CD4-positive, alpha-beta T cell treated with Interleukin-10 for 1 hour (primary cell): ENCODE results near the gene TAF9B.
"Not testable (repeated sequence)": the region's sequence is repeated elsewhere in the genome, so short reads cannot be mapped to it uniquely, and the experiment has no call there.

Experiments used
- DNase-seq: peaks from one replicate; pipeline ENCODE4 v3.0.0-alpha.2; 2020

Gene TAF9B, protein sequence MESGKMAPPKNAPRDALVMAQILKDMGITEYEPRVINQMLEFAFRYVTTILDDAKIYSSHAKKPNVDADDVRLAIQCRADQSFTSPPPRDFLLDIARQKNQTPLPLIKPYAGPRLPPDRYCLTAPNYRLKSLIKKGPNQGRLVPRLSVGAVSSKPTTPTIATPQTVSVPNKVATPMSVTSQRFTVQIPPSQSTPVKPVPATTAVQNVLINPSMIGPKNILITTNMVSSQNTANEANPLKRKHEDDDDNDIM

DNA sequence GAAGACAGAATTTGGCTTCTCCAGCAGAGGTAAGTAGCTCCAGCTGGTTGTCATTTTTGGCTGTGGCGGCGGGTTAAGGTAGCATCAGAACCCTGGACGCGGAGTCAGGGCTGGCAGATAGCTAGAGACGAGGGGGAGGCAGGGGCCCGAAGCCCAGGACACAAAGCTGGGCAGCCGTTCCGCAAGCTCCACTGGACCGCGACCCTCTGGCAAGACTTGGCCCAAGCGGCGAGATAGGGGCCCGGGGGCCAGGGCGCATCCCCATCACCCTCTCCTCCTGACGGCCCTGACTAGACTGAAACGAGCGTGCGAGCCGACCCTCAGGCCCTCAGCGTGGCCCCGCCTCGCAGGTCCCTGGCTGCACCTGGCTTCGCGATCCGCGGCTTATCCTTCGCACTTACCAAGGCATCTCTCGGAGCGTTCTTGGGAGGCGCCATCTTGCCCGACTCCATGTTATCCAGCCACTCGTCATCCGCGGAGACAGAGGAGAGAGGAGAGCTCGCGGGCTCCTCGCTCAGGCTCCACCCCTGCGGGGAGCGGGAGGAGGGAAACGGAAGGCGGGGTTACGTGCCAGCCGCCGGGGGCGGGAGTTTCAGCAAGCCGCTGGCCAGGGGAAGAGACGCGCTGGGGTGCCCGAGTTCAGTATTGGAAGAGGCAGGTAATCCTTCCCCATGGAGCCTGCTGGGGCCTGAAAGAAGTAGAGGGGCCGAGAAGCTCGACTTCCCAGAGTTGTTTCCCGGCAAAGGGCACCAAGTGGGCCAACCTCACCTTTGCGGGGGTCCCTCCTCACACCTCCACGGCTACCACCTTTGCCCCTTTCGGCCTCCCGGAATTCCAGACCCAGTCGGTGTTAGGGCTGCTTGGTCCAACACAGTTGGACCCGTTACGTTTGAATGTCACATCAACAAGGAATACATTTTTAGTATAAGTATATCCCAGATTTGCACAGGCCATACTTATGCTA is at the start of gene TAF9B:
Gene TAF9B, minus strand, starts transcription at position 491 of the 964 bp plus-strand sequence. Its CDS starts 39 bp downstream, at position 452.
- DNase-seq = peak; percentile 87

- no peak for DNase-seq
Observed at GRCh38 chrX:78182881-78183280, 43.4 kb upstream of the TAF9B start.

DNA sequence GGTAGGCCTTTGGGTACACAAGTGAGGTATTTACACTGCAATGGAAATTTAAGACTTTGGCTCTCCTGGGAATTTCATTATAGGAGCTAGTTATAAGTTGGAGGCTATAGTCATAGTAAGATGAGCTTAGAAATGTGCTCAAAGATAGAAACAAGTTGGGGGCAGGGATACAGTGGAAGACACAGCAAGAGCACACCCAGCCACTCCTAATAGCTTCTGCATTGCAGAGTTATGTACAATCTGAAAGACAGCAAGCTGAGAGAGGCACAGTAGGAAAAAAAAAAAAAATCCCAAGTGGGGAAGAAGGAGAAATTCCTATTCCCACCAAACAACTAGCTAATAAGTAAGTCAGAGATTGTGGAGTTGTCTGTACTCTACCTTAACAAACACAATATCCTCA is 41.9 kb upstream of the TAF9B start:
- DNase-seq = no peak

DNA sequence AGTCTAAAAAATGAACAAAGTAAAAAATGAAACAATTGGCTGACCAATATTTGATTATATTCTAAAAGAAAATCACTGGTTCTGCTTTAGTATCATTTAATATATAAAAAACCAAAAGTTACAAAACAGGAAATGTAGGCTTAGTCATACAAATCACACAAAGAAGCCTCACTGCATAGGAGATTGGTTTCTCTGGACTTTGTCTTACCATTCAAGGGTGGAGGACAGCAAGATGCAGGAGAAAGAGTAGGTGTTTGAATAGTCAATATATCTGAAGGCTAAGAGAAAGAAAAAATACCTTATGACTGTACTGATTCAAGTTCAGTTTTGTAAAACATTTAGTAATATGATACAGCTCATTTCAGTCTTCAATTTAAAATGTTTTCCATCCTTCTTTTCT is 28.6 kb upstream of the TAF9B start:
- no peak for DNase-seq

GRCh38 chrX:78165425-78165824 is 26.0 kb upstream of the TAF9B start:
- DNase-seq = no peak

GRCh38 chrX:78163175-78163574 is 23.7 kb upstream of the TAF9B start:
- not testable (repeated sequence) for DNase-seq

DNA sequence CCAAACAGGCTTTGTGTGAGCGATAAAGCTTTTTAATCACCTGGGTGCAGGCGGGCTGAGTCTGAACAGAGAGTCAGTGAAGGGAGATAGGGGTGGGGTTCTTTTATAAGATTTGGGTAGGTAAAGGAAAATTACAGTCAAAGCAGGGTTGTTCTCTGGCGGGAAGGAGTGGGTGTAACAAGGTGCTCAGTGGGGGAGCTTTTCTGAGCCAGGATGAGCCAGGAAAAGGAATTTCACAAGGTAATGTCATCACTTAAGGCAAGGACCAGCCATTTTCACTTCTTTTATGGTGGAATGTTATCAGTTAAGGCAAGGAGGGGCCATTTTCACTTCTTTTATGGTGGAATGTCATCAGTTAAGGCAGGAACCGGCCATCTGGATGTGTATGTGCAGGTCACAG is 21.3 kb upstream of the TAF9B start:
- not testable (repeated sequence) for DNase-seq

- DNase-seq = not testable (repeated sequence)
Observed at GRCh38 chrX:78157846-78158245, 18.4 kb upstream of the TAF9B start.

GRCh38 chrX:78157373-78157772 is 17.9 kb upstream of the TAF9B start:
- DNase-seq = not testable (repeated sequence)

DNA sequence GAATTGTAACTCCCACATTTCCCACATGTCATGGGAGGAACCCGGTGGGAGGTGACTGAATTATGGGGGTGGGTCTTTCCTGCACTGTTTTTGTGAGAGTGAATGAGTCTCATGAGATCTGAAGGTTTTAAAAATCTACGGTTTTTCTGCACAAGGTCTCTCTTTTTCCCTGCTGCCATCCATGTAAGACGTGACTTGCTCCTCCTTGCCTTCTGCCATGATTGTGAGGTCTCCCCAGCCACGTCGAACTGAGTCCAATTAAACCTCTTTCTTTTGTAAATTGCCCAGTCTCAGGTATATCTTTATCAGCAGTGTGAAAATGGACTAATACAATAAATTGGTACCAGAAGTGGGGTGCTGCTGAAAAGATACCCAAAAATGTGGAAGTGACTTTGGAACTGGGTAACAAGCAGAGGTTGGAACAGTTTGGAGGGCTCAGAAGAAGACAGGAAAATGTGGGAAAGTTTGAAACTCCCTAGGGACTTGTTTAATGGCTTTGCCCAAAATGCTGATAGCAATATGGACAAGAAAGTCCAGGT is 7.6 kb upstream of the TAF9B start:
- not testable (repeated sequence) for DNase-seq

- no peak for DNase-seq
Observed at GRCh38 chrX:78140206-78140605, 756 bp upstream of the TAF9B start.

GRCh38 chrX:78133238-78133960 is 6.1 kb downstream of the TAF9B start:
- no peak for DNase-seq

DNA sequence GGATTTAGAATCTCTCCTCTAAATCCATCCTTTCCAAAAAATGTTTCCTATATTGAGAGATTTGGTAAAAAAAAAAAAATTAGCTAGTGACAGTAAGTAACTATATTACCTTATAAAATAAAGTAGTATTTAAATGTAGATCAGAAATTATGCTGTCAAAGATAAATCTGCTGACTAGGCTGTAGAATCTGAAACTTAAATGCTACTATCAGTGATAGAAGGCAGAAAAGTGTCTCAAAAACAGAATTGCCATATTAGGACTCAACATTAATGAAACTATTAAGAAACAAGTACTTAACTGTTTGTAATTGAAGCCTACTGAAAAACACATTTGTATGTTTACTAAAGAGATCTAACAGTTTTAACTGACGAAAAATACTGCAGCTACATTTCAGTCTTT is 8.3 kb downstream of the TAF9B start:
- no peak for DNase-seq

- no peak for DNase-seq
Observed at GRCh38 chrX:78130396-78130795, 9.1 kb downstream of the TAF9B start.

DNA sequence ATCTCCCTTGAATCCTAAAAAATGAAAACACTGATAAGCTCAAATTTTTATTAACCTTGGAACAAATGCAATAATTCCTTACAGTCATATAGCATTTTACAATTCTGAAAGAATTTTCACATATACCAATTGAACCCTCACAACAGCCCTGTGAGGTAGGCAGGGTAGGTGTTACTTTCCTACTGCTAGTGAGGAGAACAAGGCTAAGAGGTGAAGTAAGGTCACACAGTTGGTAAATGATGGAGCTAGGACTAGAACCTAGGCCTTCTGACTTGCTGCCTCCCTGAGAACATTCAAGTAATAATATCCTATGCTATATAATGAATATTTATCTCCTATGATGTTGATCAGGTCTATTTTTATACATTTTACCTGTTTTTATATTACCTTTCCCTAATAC is 9.7 kb downstream of the TAF9B start:
- no peak for DNase-seq

DNA sequence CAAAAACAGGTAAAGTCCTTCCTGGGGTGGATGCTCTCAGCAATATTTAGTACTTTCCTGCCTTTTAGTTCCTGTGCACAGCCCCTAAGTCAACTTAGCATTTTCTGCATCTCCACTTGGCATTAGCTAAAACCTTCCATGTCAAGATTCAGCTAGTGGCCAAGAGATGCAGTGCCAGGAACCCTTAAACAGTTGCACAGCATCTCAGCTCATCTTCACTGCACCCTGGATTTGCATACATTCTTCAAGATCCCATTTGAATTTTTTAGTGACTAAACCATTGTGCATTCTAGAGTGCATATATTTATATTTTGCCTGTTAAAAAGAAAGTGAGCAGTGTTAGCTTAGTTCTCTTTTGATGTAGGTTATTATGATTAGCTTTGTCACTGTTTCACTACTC is 13.7 kb downstream of the TAF9B start:
- not testable (repeated sequence) for DNase-seq

- DNase-seq = no peak
Observed at GRCh38 chrX:78125148-78125547, 14.3 kb downstream of the TAF9B start.

GRCh38 chrX:78124307-78124706 is 15.1 kb downstream of the TAF9B start:
- no peak for DNase-seq

DNA sequence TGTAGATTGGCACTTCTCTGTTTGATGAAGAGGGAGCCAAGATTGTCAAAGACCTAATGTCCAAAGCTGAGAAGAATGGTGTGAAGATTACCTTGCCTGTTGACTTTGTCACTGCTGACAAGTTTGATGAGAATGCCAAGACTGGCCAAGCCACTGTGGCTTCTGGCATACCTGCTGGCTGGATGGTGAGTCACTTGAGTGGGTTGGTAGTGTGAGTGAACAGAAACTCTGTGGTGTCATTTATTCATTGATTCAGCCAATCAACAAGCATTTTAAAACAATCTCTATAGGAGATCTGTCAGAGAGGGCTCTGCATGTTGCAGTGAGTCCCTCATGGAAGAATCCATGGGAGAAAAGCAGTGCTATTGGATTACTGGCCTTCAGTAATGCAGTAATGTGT is 16.3 kb downstream of the TAF9B start:
- DNase-seq = no peak

GRCh38 chrX:78119521-78120227 is 19.8 kb downstream of the TAF9B start:
- DNase-seq = no peak

- DNase-seq = no peak
Observed at GRCh38 chrX:78118628-78119027, 20.8 kb downstream of the TAF9B start.

DNA sequence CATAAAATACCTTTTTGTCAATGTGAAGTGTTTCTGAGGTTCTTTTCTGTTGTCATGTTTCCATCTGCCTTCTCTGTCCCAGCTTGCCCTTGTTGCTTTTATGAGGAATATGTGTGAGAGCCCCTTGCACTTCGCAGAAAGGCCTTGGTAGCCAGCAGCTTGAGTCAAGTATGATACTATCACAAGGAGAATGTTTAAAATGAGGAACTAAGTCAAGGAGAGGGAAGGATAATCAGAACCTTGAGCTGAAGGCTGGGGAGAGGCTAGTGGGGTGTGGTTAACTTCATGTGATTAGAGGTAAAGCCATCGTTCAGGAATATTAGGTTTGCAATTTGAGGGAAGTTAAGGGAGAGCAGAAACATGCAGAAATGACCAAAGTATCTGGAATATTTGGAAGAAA is 22.7 kb downstream of the TAF9B start:
- no peak for DNase-seq
